DOHH2 (cell line): ENCODE results near the gene KNTC1.

ENCODE experiments used
- H3F3A ChIP-seq: fragments of 200-600 bp; sonication (generic), shearing (Covaris generic); 2 replicates; pipeline ENCODE4 v1.6.0; 2016; ENCODE audit warnings: antibody characterized with exemption, mild to moderate bottlenecking; ENCODE audit not compliant: control insufficient read depth, insufficient read depth
- H3K27ac ChIP-seq: fragments of 200-600 bp; sonication (generic); 2 replicates; pipeline ENCODE4 v1.5.1; 2014; ENCODE audit warnings: low read depth, mild to moderate bottlenecking, low read length, moderate library complexity
- H3K27me3 ChIP-seq: fragments of 200-600 bp; sonication (generic); 2 replicates; pipeline ENCODE4 v1.6.1; 2014; ENCODE audit warnings: mild to moderate bottlenecking, low read length, mixed read lengths; ENCODE audit not compliant: control insufficient read depth
- H3K36me3 ChIP-seq: fragments of 200-600 bp; sonication (generic); 2 replicates; pipeline ENCODE4 v1.6.1; 2014; ENCODE audit warnings: mild to moderate bottlenecking, low read length, moderate library complexity, mixed read lengths; ENCODE audit not compliant: control insufficient read depth
- H3K4me1 ChIP-seq: fragments of 200-600 bp; sonication (generic); 2 replicates; pipeline ENCODE4 v1.6.1; 2014; ENCODE audit warnings: mild to moderate bottlenecking, low read length, mixed read lengths; ENCODE audit not compliant: control insufficient read depth
- H3K4me2 ChIP-seq: fragments of 200-600 bp; sonication (generic); 2 replicates; pipeline ENCODE4 v1.6.0; 2014; ENCODE audit warnings: mild to moderate bottlenecking, low read length, moderate library complexity
- H3K4me3 ChIP-seq: fragments of 200-600 bp; sonication (generic); 2 replicates; pipeline ENCODE4 v1.5.1; 2014; ENCODE audit warnings: mild to moderate bottlenecking, low read length, mixed read lengths
- H3K79me2 ChIP-seq: fragments of 200-600 bp; sonication (generic); 2 replicates; pipeline ENCODE4 v1.6.1; 2014; ENCODE audit warnings: mild to moderate bottlenecking, low read length, mixed read lengths; ENCODE audit not compliant: control insufficient read depth
- H3K9me2 ChIP-seq: fragments of 200-600 bp; sonication (generic); replicated peaks from 2 replicates; pipeline ENCODE4 v1.6.1; 2014; ENCODE audit warnings: mild to moderate bottlenecking, low read length, mixed read lengths; ENCODE audit not compliant: control insufficient read depth
- H3K9me3 ChIP-seq: fragments of 200-600 bp; sonication (generic); 2 replicates; pipeline ENCODE4 v1.6.1; 2014; ENCODE audit warnings: antibody characterized with exemption, low read length, mixed read lengths; ENCODE audit not compliant: control insufficient read depth, insufficient read depth
- H4K20me1 ChIP-seq: fragments of 200-600 bp; sonication (generic); 2 replicates; pipeline ENCODE4 v1.6.0; 2014; ENCODE audit warnings: low read depth, mild to moderate bottlenecking, antibody characterized with exemption, low read length, moderate library complexity; ENCODE audit not compliant: control insufficient read depth, insufficient read depth
- EZH2phosphoT487 ChIP-seq: fragments of 200-600 bp; sonication (generic); IDR thresholded peaks from 2 replicates; pipeline ENCODE4 v1.6.1; 2017; ENCODE audit warnings: borderline replicate concordance, mild to moderate bottlenecking, antibody characterized with exemption, low read length, moderate library complexity, mixed read lengths
- TF ChIP-seq, protein P1 (sequence below): fragments of 200-600 bp; sonication (generic); IDR thresholded peaks from one replicate; pipeline ENCODE4 v1.5.1; 2014; ENCODE audit warnings: antibody characterized with exemption, mild to moderate bottlenecking, low read depth, low read length; ENCODE audit not compliant: poor library complexity, severe bottlenecking

Gene KNTC1

GRCh38 chr12:122503147-122503751, 23.8 kb upstream of the KNTC1 start:
- Histone ChIP-seq H4K20me1 (no peaks in the 10 kb centered on the region), H3K4me1 (peaks cover 40% of the 10 kb centered on the region), H3F3A (peaks cover 61% of the 10 kb centered on the region), H3K79me2 (peaks cover 33% of the 10 kb centered on the region), H3K4me2 (peak overlapping the region; percentile 57; the same call in 1 of the 2 replicates), H3K27me3 (no peaks in the 10 kb centered on the region), H3K9me2 (no peaks in the 10 kb centered on the region), H3K9me3 (no peaks in the 10 kb centered on the region), H3K27ac (peak overlapping the region; percentile 81), H3K36me3 (peaks cover 77% of the 10 kb centered on the region), H3K4me3 (no peak overlapping the region)
- TF ChIP-seq, protein P1, sequence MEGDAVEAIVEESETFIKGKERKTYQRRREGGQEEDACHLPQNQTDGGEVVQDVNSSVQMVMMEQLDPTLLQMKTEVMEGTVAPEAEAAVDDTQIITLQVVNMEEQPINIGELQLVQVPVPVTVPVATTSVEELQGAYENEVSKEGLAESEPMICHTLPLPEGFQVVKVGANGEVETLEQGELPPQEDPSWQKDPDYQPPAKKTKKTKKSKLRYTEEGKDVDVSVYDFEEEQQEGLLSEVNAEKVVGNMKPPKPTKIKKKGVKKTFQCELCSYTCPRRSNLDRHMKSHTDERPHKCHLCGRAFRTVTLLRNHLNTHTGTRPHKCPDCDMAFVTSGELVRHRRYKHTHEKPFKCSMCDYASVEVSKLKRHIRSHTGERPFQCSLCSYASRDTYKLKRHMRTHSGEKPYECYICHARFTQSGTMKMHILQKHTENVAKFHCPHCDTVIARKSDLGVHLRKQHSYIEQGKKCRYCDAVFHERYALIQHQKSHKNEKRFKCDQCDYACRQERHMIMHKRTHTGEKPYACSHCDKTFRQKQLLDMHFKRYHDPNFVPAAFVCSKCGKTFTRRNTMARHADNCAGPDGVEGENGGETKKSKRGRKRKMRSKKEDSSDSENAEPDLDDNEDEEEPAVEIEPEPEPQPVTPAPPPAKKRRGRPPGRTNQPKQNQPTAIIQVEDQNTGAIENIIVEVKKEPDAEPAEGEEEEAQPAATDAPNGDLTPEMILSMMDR, result no peak
- no peak for TF ChIP-seq EZH2phosphoT487

DNA sequence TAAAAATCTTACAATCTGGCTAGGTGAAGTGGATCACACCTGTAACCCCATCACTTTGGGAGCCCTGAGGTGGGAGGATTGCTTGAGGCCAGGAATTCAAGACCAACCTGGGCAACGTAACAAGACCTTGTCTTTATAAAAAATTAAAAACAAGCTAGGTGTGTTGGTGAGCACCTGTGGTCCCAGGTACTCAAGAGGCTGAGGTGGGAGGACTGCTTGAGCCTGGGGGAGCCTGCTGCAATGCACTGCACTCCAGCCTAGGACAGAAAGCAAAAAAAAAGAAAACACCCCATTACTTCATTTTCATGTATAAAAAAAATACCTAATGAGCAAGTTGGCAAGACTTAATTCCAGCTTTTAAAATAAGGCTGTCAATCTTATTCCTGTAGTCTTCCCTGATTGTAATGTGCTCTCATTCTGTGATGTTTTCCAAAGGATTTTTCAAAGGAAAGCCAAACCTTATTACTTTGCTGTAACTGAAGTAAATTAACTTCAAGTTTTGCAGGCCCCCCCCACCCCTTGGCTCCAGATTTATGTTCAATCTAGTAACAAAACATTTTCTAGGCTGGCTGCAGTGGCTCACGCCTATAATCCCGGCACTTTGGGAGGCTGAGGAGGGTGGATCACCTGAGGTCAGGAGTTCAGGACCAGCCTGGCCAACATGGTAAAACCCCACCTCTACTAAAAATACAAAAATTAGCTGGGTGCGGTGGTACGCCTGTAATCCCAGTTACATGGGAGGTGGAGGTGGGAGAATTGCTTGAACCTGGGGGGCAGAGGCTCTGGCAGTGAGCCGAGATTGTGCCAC, 23.1 kb upstream of the KNTC1 start:
- Histone ChIP-seq H3K27ac (peak overlapping the region; percentile 81), H3K4me1 (peaks cover 33% of the 10 kb centered on the region), H3K36me3 (peaks cover 77% of the 10 kb centered on the region), H3K9me2 (no peaks in the 10 kb centered on the region), H3K4me2 (0 out of 2 replicates have a peak overlapping the region, but pooled peaks have one; percentile 3), H3K9me3 (no peaks in the 10 kb centered on the region), H3K4me3 (no peak overlapping the region), H3K79me2 (peaks cover 31% of the 10 kb centered on the region), H3K27me3 (no peaks in the 10 kb centered on the region), H3F3A (peaks cover 65% of the 10 kb centered on the region), H4K20me1 (no peaks in the 10 kb centered on the region)
- no peak for TF ChIP-seq EZH2phosphoT487
- TF ChIP-seq, protein P1, result no peak

- Histone ChIP-seq H3K4me3 (no peak overlapping the region), H4K20me1 (no peaks in the 10 kb centered on the region; the same call in 1 of the 2 replicates)
Observed at GRCh38 chr12:122505419-122506051, 21.5 kb upstream of the KNTC1 start.

More at GRCh38 chr12:122505419-122506051, 21.5 kb upstream of the KNTC1 start:
- no peaks in the 10 kb centered on the region for H3K9me3 ChIP-seq
- H3K4me2 ChIP-seq, result no peak overlapping the region
- H3K4me1 ChIP-seq, result peaks cover 33% of the 10 kb centered on the region
- no peak for TF ChIP-seq EZH2phosphoT487
- TF ChIP-seq, protein P1, result no peak
- H3K36me3 ChIP-seq, result peaks cover 80% of the 10 kb centered on the region
- H3K27ac ChIP-seq, result no peak overlapping the region
- peaks cover 24% of the 10 kb centered on the region for H3K79me2 ChIP-seq
- no peaks in the 10 kb centered on the region for H3K9me2 ChIP-seq
- H3F3A ChIP-seq, result peaks cover 69% of the 10 kb centered on the region
- no peaks in the 10 kb centered on the region for H3K27me3 ChIP-seq
